A673 (cell line): ENCODE results near the gene ACSL6. TPM values are rescaled to one million over a fixed set of nuclear protein-coding genes. Genes with fewer than 3 reads are reported as not detected.

ENCODE experiments used
- BruUV-seq: library from RNA; stranded (reverse); fragments of 400-500 nt; replicated peaks from 2 replicates; lab custom pipeline; 2021; lab: Mats Ljungman, UMichigan
- CTCF ChIA-PET: fragments of 300-600 bp; sonication (Branson Sonifier 250); formaldehyde crosslinking; loops from one replicate; lab custom pipeline; 2022; ENCODE audit warnings: antibody characterized with exemption; lab: Charles Lee
- POLR2A ChIA-PET: fragments of 300-600 bp; sonication (Branson Sonifier 250); formaldehyde crosslinking; loops from one replicate; lab custom pipeline; 2022; ENCODE audit warnings: antibody characterized with exemption; ENCODE audit not compliant: low non-redundant PET; lab: Charles Lee
- DNase-seq: peaks from one replicate; pipeline ENCODE4 v3.0.0-alpha.2; 2015; ENCODE audit warnings: low spot score
- H3K27ac ChIP-seq: fragments of 200-600 bp; sonication (generic); 2 replicates; pipeline ENCODE4 v1.5.1; 2016; ENCODE audit warnings: mixed run types, low read depth, mild to moderate bottlenecking, mixed read lengths, antibody characterized with exemption, low read length; ENCODE audit not compliant: poor library complexity, severe bottlenecking
- H3K27me3 ChIP-seq: fragments of 200-600 bp; sonication (generic); replicated peaks from 2 replicates; pipeline ENCODE4 v1.6.1; 2017; ENCODE audit warnings: mixed run types, low read depth, mild to moderate bottlenecking, mixed read lengths, antibody characterized with exemption, low read length; ENCODE audit not compliant: insufficient read depth, poor library complexity
- H3K36me3 ChIP-seq: fragments of 200-600 bp; sonication (generic); 2 replicates; pipeline ENCODE4 v1.6.1; 2016; ENCODE audit warnings: mixed run types, mild to moderate bottlenecking, mixed read lengths, antibody characterized with exemption, low read length; ENCODE audit not compliant: insufficient read depth, poor library complexity, severe bottlenecking
- H3K4me1 ChIP-seq: fragments of 200-600 bp; sonication (generic); 2 replicates; pipeline ENCODE4 v1.6.1; 2017; ENCODE audit warnings: mixed run types, mild to moderate bottlenecking, mixed read lengths, antibody characterized with exemption, low read length; ENCODE audit not compliant: insufficient read depth, poor library complexity, severe bottlenecking
- H3K4me3 ChIP-seq: fragments of 200-600 bp; sonication (generic); 2 replicates; pipeline ENCODE4 v1.5.1; 2016; ENCODE audit warnings: low read depth, mixed run types, mild to moderate bottlenecking, mixed read lengths, low read length; ENCODE audit not compliant: poor library complexity, severe bottlenecking
- H3K9me3 ChIP-seq: fragments of 200-600 bp; sonication (generic); 2 replicates; pipeline ENCODE4 v1.6.1; 2016; ENCODE audit warnings: mixed run types, low read depth, mild to moderate bottlenecking, mixed read lengths, antibody characterized with exemption, low read length; ENCODE audit not compliant: poor library complexity, severe bottlenecking
- CTCF ChIP-seq: fragments of 300-800, 200-600 bp; sonication (generic); conservative IDR thresholded peaks from 2 replicates; pipeline ENCODE4 v1.5.1; 2017; ENCODE audit warnings: low read depth, mild to moderate bottlenecking, antibody characterized with exemption, low read length, moderate library complexity, mixed read lengths
- EZH2 ChIP-seq: fragments of 200-600 bp; sonication (generic); IDR thresholded peaks from 2 replicates; pipeline ENCODE4 v1.6.1; 2017; ENCODE audit warnings: borderline replicate concordance, low read depth, mild to moderate bottlenecking, mixed read lengths, antibody characterized with exemption, low read length; ENCODE audit not compliant: poor library complexity, severe bottlenecking
- intact Hi-C: fragments of 100-400 bp; cut with micrococcal nuclease; formaldehyde crosslinking; loops from one replicate; pipeline ENCODE4 v1.10.0; 2022; ENCODE audit not compliant: unreplicated experiment
- total RNA-seq: library from RNA; stranded (reverse); gene quantifications from 2 replicates; pipeline ENCODE4 v1.2.3, GENCODE V29; 2021

ACSL6 gene
- total RNA-seq, 1 experiment from 2014 or later, result not detected

GRCh38 chr5:132044207-132044606 is 32.7 kb upstream of the ACSL6 start:
- CTCF ChIA-PET, result no interaction called here
- intact Hi-C loops, result no loop called here

GRCh38 chr5:132037353-132037752 is 25.9 kb upstream of the ACSL6 start:
- ChIA-PET CTCF (no interaction called here), POLR2A (no interaction called here)

More at GRCh38 chr5:132044207-132044606, 32.7 kb upstream of the ACSL6 start:
- Histone ChIP-seq H3K27ac (no peak overlapping the region), H3K4me1 (no peaks in the 10 kb centered on the region), H3K36me3 (no peaks in the 10 kb centered on the region), H3K9me3 (no peaks in the 10 kb centered on the region), H3K27me3 (peaks cover 26% of the 10 kb centered on the region), H3K4me3 (no peak overlapping the region)
- no peak for TF ChIP-seq CTCF
- POLR2A ChIA-PET, result no interaction called here
- no peak for DNase-seq
- no TSS peak for BruUV-seq

GRCh38 chr5:132033122-132033521 is 21.7 kb upstream of the ACSL6 start:
- POLR2A ChIA-PET, result no interaction called here
- CTCF ChIA-PET, result no interaction called here

More at GRCh38 chr5:132037353-132037752, 25.9 kb upstream of the ACSL6 start:
- Histone ChIP-seq H3K4me3 (no peak overlapping the region), H3K27me3 (peaks cover 61% of the 10 kb centered on the region), H3K9me3 (no peaks in the 10 kb centered on the region), H3K36me3 (no peaks in the 10 kb centered on the region), H3K4me1 (no peaks in the 10 kb centered on the region), H3K27ac (no peak overlapping the region)
- DNase-seq, result no peak
- TF ChIP-seq CTCF (no peak), EZH2 (no peak)
- no TSS peak for BruUV-seq
- intact Hi-C loops, result no loop called here

More at GRCh38 chr5:132033122-132033521, 21.7 kb upstream of the ACSL6 start:
- intact Hi-C loops, result no loop called here
- TF ChIP-seq EZH2 (no peak), CTCF (no peak)
- H3K9me3 ChIP-seq, result no peaks in the 10 kb centered on the region
- H3K4me3 ChIP-seq, result no peak overlapping the region
- H3K36me3 ChIP-seq, result no peaks in the 10 kb centered on the region
- H3K4me1 ChIP-seq, result no peaks in the 10 kb centered on the region
- no TSS peak for BruUV-seq
- peaks cover 45% of the 10 kb centered on the region for H3K27me3 ChIP-seq
- DNase-seq, result no peak
- no peak overlapping the region for H3K27ac ChIP-seq
